ENCODE measurements around the gene BBS9. TPM values are rescaled to one million over a fixed set of nuclear protein-coding genes. Genes with fewer than 3 reads are reported as not detected.

Gene BBS9
- total RNA-seq, 1 donor, result 33.3 TPM

DNA sequence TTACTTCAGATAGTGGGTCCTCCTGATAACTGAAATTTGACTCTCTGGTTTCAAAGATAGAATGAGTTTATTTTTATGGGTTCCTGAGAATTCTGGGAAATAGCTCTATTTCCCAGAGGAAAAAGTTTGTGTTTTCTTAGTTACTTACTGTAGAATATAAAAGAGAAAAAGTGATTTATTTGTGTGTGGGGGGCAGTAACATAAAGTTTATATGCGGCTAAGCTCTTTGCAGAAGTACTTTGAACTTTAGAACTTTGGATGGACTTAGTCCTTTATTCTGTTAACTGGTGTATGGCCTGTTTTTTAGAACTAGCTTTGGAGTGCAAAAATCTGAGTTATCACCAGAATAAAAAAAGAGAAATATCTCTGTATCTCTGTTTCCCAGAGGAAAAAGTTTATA is 157.1 kb downstream of the BBS9 start:
- H3K36me3 ChIP-seq (ENCODE audit: insufficient read depth, low read length), result no peaks in the 10 kb centered on the region
- H3K4me2 ChIP-seq (ENCODE audit: insufficient read depth, low read length), result no peak overlapping the region
- DNase-seq (ENCODE audit: insufficient read length, low spot score, missing footprints), result no peak
- peak overlapping the region; percentile 5 for H2AFZ ChIP-seq (ENCODE audit: low read length)
- no peaks in the 10 kb centered on the region for H3K79me2 ChIP-seq (ENCODE audit: insufficient read depth, low read length)
- H3K4me3 ChIP-seq (ENCODE audit: insufficient read depth, low read length), result no peak overlapping the region
- H3K27ac ChIP-seq (ENCODE audit: low read depth, low read length), result no peak overlapping the region
- H3K4me1 ChIP-seq (ENCODE audit: insufficient read depth, low read length), result no peaks in the 10 kb centered on the region
- H4K20me1 ChIP-seq (ENCODE audit: insufficient read depth, low read length), result no peaks in the 10 kb centered on the region
- H3K9me3 ChIP-seq (ENCODE audit: low read depth, low read length), result peaks cover 2% of the 10 kb centered on the region
- H3K27me3 ChIP-seq (ENCODE audit: insufficient read depth, low read length), result no peaks in the 10 kb centered on the region
- TF ChIP-seq, protein P1, sequence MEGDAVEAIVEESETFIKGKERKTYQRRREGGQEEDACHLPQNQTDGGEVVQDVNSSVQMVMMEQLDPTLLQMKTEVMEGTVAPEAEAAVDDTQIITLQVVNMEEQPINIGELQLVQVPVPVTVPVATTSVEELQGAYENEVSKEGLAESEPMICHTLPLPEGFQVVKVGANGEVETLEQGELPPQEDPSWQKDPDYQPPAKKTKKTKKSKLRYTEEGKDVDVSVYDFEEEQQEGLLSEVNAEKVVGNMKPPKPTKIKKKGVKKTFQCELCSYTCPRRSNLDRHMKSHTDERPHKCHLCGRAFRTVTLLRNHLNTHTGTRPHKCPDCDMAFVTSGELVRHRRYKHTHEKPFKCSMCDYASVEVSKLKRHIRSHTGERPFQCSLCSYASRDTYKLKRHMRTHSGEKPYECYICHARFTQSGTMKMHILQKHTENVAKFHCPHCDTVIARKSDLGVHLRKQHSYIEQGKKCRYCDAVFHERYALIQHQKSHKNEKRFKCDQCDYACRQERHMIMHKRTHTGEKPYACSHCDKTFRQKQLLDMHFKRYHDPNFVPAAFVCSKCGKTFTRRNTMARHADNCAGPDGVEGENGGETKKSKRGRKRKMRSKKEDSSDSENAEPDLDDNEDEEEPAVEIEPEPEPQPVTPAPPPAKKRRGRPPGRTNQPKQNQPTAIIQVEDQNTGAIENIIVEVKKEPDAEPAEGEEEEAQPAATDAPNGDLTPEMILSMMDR (IDR thresholded peaks at IDR 0.05; ENCODE audit: extremely low read depth, low read depth, low read length), result no peak

DNA sequence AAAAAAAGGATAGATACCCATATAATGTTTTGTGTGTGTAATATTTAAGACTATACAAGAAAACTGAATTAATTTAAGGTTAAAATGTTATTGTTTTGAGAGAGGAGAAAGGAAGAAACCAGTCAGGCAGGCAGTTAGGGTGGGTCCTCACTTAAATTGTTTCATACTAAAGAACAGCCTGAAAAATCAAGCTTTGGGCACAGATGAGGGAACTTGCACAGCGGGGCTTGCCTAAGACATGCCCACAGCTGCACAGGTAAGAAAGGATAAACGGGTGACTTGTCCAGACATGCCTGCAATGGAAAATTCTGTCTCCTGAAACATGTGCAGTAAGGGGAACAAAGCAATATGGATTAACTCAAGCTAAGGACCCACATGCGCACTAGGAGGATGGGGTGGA is 158.4 kb downstream of the BBS9 start:
- Histone ChIP-seq H3K27ac (ENCODE audit: low read depth, low read length) (no peak overlapping the region), H3K27me3 (ENCODE audit: insufficient read depth, low read length) (no peaks in the 10 kb centered on the region), H3K9me3 (ENCODE audit: low read depth, low read length) (peaks cover 2% of the 10 kb centered on the region), H4K20me1 (ENCODE audit: insufficient read depth, low read length) (no peaks in the 10 kb centered on the region), H3K36me3 (ENCODE audit: insufficient read depth, low read length) (no peaks in the 10 kb centered on the region), H3K4me2 (ENCODE audit: insufficient read depth, low read length) (no peak overlapping the region), H3K4me1 (ENCODE audit: insufficient read depth, low read length) (no peaks in the 10 kb centered on the region), H3K79me2 (ENCODE audit: insufficient read depth, low read length) (no peaks in the 10 kb centered on the region), H2AFZ (ENCODE audit: low read length) (no peak overlapping the region), H3K4me3 (ENCODE audit: insufficient read depth, low read length) (no peak overlapping the region)
- TF ChIP-seq, protein P1 (IDR thresholded peaks at IDR 0.05; ENCODE audit: extremely low read depth, low read depth, low read length), result no peak
- DNase-seq (ENCODE audit: insufficient read length, low spot score, missing footprints), result no peak

DNA sequence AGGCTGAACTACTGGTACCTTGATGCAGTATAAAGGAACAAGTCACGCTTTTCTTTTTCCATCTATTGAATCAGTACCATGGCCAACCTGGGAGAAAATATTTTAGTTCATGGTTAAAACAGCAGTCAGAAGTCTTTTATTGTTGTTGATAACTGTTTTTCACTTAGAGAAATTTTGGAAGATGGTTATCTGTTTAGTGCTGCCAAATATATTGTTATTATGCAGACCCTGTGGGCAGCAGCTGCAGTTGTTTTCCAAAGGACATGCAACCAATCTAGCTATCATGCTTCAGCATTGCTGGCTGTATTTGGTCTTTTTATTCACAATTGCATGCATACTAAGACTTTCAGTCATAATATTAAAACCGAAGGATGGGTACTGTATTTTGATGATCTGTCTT is 169.5 kb downstream of the BBS9 start:
- no peak overlapping the region for H2AFZ ChIP-seq (ENCODE audit: low read length)
- H3K4me2 ChIP-seq (ENCODE audit: insufficient read depth, low read length), result no peak overlapping the region
- no peak for DNase-seq (ENCODE audit: insufficient read length, low spot score, missing footprints)
- TF ChIP-seq, protein P1 (IDR thresholded peaks at IDR 0.05; ENCODE audit: extremely low read depth, low read depth, low read length), result no peak
- peaks cover 6% of the 10 kb centered on the region for H3K9me3 ChIP-seq (ENCODE audit: low read depth, low read length)
- no peaks in the 10 kb centered on the region for H4K20me1 ChIP-seq (ENCODE audit: insufficient read depth, low read length)
- H3K79me2 ChIP-seq (ENCODE audit: insufficient read depth, low read length), result no peaks in the 10 kb centered on the region
- H3K27me3 ChIP-seq (ENCODE audit: insufficient read depth, low read length), result no peaks in the 10 kb centered on the region
- no peaks in the 10 kb centered on the region for H3K36me3 ChIP-seq (ENCODE audit: insufficient read depth, low read length)
- no peak overlapping the region for H3K27ac ChIP-seq (ENCODE audit: low read depth, low read length)
- H3K4me3 ChIP-seq (ENCODE audit: insufficient read depth, low read length), result no peak overlapping the region
- no peaks in the 10 kb centered on the region for H3K4me1 ChIP-seq (ENCODE audit: insufficient read depth, low read length)

DNA sequence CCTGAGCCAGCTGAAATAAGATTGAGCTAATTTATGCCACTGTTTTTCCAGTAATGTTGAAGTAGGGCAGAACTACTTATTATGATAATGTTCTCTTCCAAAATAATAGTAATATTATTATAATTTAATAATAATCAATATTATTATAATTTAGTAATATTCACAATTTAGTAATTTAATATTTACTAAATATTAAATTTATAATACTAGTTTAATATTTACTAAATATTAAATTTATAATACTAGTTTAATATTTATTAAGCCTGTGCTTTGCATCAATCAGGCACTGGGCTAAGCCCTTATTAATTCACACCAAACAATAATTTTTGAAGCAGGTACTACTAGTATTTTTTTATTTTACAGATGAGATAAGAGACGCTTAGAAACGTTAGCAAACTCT is 170.1 kb downstream of the BBS9 start:
- no peaks in the 10 kb centered on the region for H3K27me3 ChIP-seq (ENCODE audit: insufficient read depth, low read length)
- no peak for DNase-seq (ENCODE audit: insufficient read length, low spot score, missing footprints)
- TF ChIP-seq, protein P1 (IDR thresholded peaks at IDR 0.05; ENCODE audit: extremely low read depth, low read depth, low read length), result no peak
- peaks cover 6% of the 10 kb centered on the region for H3K9me3 ChIP-seq (ENCODE audit: low read depth, low read length)
- H3K36me3 ChIP-seq (ENCODE audit: insufficient read depth, low read length), result no peaks in the 10 kb centered on the region
- no peaks in the 10 kb centered on the region for H3K4me1 ChIP-seq (ENCODE audit: insufficient read depth, low read length)
- H3K79me2 ChIP-seq (ENCODE audit: insufficient read depth, low read length), result no peaks in the 10 kb centered on the region
- no peak overlapping the region for H2AFZ ChIP-seq (ENCODE audit: low read length)
- no peaks in the 10 kb centered on the region for H4K20me1 ChIP-seq (ENCODE audit: insufficient read depth, low read length)
- no peak overlapping the region for H3K4me2 ChIP-seq (ENCODE audit: insufficient read depth, low read length)
- H3K4me3 ChIP-seq (ENCODE audit: insufficient read depth, low read length), result no peak overlapping the region
- no peak overlapping the region for H3K27ac ChIP-seq (ENCODE audit: low read depth, low read length)
